SK-N-MC (cell line): Measurements from ENCODE around the gene ARHGAP22.

Experiments used
- DNase-seq: peaks from one replicate; pipeline ENCODE4 v3.0.0-alpha.2; 2011; ENCODE audit warnings: low read depth, low spot score
- H3K27ac ChIP-seq: fragments of 200-600 bp; sonication (generic); 2 replicates; pipeline ENCODE4 v1.5.1; 2016; ENCODE audit warnings: mixed run types
- H3K36me3 ChIP-seq: fragments of 200-600 bp; sonication (generic); 2 replicates; pipeline ENCODE4 v1.6.1; 2017; ENCODE audit warnings: antibody characterized with exemption, low read length, mixed read lengths; ENCODE audit not compliant: insufficient read depth
- H3K4me3 ChIP-seq: fragments of 200-600 bp; sonication (generic); 2 replicates; pipeline ENCODE4 v1.5.1; 2016
- H3K9ac ChIP-seq: fragments of 200-600 bp; sonication (generic); 2 replicates; pipeline ENCODE4 v1.8.0; 2017; ENCODE audit warnings: mixed run types, mixed read lengths; ENCODE audit not compliant: insufficient read length
- H3K9me3 ChIP-seq: fragments of 200-600 bp; sonication (generic); 2 replicates; pipeline ENCODE4 v1.6.1; 2017; ENCODE audit warnings: low read depth, mild to moderate bottlenecking, antibody characterized with exemption, low read length, moderate library complexity, mixed read lengths
- EZH2 ChIP-seq: fragments of 200-600 bp; sonication (generic); IDR thresholded peaks from one replicate; pipeline ENCODE4 v1.6.1; 2017; ENCODE audit warnings: antibody characterized with exemption
- FOXP2 ChIP-seq: optimal IDR thresholded peaks from 2 replicates; pipeline ENCODE3; 2011; ENCODE audit warnings: mild to moderate bottlenecking, moderate library complexity; ENCODE audit not compliant: insufficient read depth; ENCODE audit errors: extremely low read length, control extremely low read depth
- POLR2AphosphoS5 ChIP-seq: IDR thresholded peaks from 2 replicates; pipeline ENCODE4 v1.6.1; 2012; ENCODE audit warnings: mild to moderate bottlenecking, low read depth, low read length, borderline replicate concordance

The ARHGAP22 gene

GRCh38 chr10:48400129-48400849 is 204.6 kb downstream of the ARHGAP22 start:
- Histone ChIP-seq H3K27ac (no peak overlapping the region), H3K36me3 (no peaks in the 10 kb centered on the region), H3K9me3 (no peaks in the 10 kb centered on the region), H3K4me3 (no peak overlapping the region), H3K9ac (no peak overlapping the region)
- TF ChIP-seq FOXP2 (no peak), EZH2 (no peak), POLR2AphosphoS5 (no peak)
- no peak for DNase-seq

- TF ChIP-seq EZH2 (no peak), POLR2AphosphoS5 (no peak), FOXP2 (no peak)
- H3K36me3 ChIP-seq: no peaks in the 10 kb centered on the region
- no peaks in the 10 kb centered on the region for H3K9me3 ChIP-seq
- H3K4me3 ChIP-seq: no peak overlapping the region
- H3K9ac ChIP-seq: no peak overlapping the region
- DNase-seq: no peak
- no peak overlapping the region for H3K27ac ChIP-seq
These were observed 205.3 kb downstream of the ARHGAP22 start for GRCh38 chr10:48399551-48399950.

GRCh38 chr10:48399056-48399541 is 205.8 kb downstream of the ARHGAP22 start:
- no peak for TF ChIP-seq FOXP2
- Histone ChIP-seq H3K27ac (no peak overlapping the region), H3K4me3 (no peak overlapping the region), H3K9me3 (no peaks in the 10 kb centered on the region), H3K9ac (no peak overlapping the region), H3K36me3 (no peaks in the 10 kb centered on the region)
- DNase-seq: no peak

- TF ChIP-seq FOXP2 (no peak), POLR2AphosphoS5 (no peak), EZH2 (no peak)
- Histone ChIP-seq H3K27ac (no peak overlapping the region), H3K36me3 (no peaks in the 10 kb centered on the region), H3K9ac (no peak overlapping the region), H3K4me3 (no peak overlapping the region), H3K9me3 (no peaks in the 10 kb centered on the region)
- no peak for DNase-seq
These were observed 206.6 kb downstream of the ARHGAP22 start for GRCh38 chr10:48398261-48398660.
